Neuronal stem cell (in vitro differentiated cells): ENCODE measurements around the gene CADPS.

ENCODE experiments used
- DNase-seq: peaks from one replicate; pipeline ENCODE4 v3.0.0-alpha.2; 2013; ENCODE audit warnings: low spot score
- H2AFZ ChIP-seq: one replicate; pipeline ENCODE4 v1.6.1; 2013; ENCODE audit warnings: mild to moderate bottlenecking, low read length, inconsistent platforms
- H2AK5ac ChIP-seq: 2 replicates; pipeline ENCODE4 v1.6.1; 2013; ENCODE audit warnings: low read depth, mild to moderate bottlenecking, inconsistent platforms, low read length, moderate library complexity, mixed read lengths
- H2BK120ac ChIP-seq: 2 replicates; pipeline ENCODE4 v1.6.1; 2013; ENCODE audit warnings: low read depth, mild to moderate bottlenecking, inconsistent platforms, low read length, moderate library complexity, mixed read lengths
- H2BK12ac ChIP-seq: one replicate; pipeline ENCODE4 v1.6.1; 2013; ENCODE audit warnings: low read length, inconsistent platforms
- H2BK15ac ChIP-seq: 2 replicates; pipeline ENCODE4 v1.6.1; 2013; ENCODE audit warnings: mild to moderate bottlenecking, low read length, inconsistent platforms, mixed read lengths
- H2BK5ac ChIP-seq: one replicate; pipeline ENCODE4 v1.6.1; 2013; ENCODE audit warnings: inconsistent platforms, mild to moderate bottlenecking, low read length, moderate library complexity
- H3K14ac ChIP-seq: one replicate; pipeline ENCODE4 v1.6.1; 2013; ENCODE audit warnings: low read length, inconsistent platforms
- H3K18ac ChIP-seq: 2 replicates; pipeline ENCODE4 v1.6.1; 2013; ENCODE audit warnings: low read length, inconsistent platforms
- H3K23ac ChIP-seq: 2 replicates; pipeline ENCODE4 v1.6.1; 2013; ENCODE audit warnings: low read depth, mild to moderate bottlenecking, mixed read lengths, low read length, inconsistent platforms; ENCODE audit not compliant: poor library complexity
- H3K27ac ChIP-seq: replicated peaks from 3 replicates; pipeline ENCODE4 v1.5.1; 2013; ENCODE audit warnings: low read length, inconsistent platforms
- H3K27me3 ChIP-seq, 3 experiments: 2 replicates each; pipeline ENCODE4 v1.6.1; 2013; ENCODE audit warnings: low read length in 3 of 3, mild to moderate bottlenecking in 2 of 3, inconsistent platforms in 1 of 3, low read depth in 1 of 3, mixed read lengths in 1 of 3, moderate library complexity in 1 of 3; ENCODE audit not compliant: control insufficient read depth in 3 of 3, insufficient read depth in 3 of 3
- H3K36me3 ChIP-seq, 2 donors: replicated peaks in 1 of 2; 2 replicates each; pipeline ENCODE4 v1.6.1; 2013; ENCODE audit warnings: low read length in 2 of 2; ENCODE audit not compliant: control insufficient read depth in 2 of 2, insufficient read depth in 2 of 2
- H3K4ac ChIP-seq: 2 replicates; pipeline ENCODE4 v1.6.1; 2013; ENCODE audit warnings: inconsistent platforms, mild to moderate bottlenecking, low read length, moderate library complexity
- H3K4me1 ChIP-seq, 2 donors: 1 replicate in 1 of 2; 2 replicates in 1 of 2; pipeline ENCODE4 v1.6.1; 2013; ENCODE audit warnings: low read length in 2 of 2, low read depth in 1 of 2; ENCODE audit not compliant: control insufficient read depth in 2 of 2, insufficient read depth in 1 of 2
- H3K4me2 ChIP-seq: one replicate; pipeline ENCODE4 v1.6.1; 2013; ENCODE audit warnings: mild to moderate bottlenecking, low read length, inconsistent platforms; ENCODE audit not compliant: insufficient read depth, poor library complexity, severe bottlenecking
- H3K4me3 ChIP-seq, 2 donors: 2 replicates each; pipeline ENCODE4 v1.5.1; 2013; ENCODE audit warnings: low read length in 2 of 2, mild to moderate bottlenecking in 2 of 2, inconsistent platforms in 1 of 2, moderate library complexity in 1 of 2
- H3K79me1 ChIP-seq: one replicate; pipeline ENCODE4 v1.6.1; 2013; ENCODE audit warnings: low read depth, mild to moderate bottlenecking, inconsistent platforms, low read length, moderate library complexity
- H3K9ac ChIP-seq: one replicate; pipeline ENCODE4 v1.6.1; 2013; ENCODE audit warnings: mild to moderate bottlenecking, low read depth, low read length, inconsistent platforms; ENCODE audit not compliant: poor library complexity
- H3K9me3 ChIP-seq, 2 donors: replicated peaks in 1 of 2; 2 replicates each; pipeline versions ENCODE3 to v1.6.1; 2013; ENCODE audit warnings: low read length in 2 of 2, mild to moderate bottlenecking in 2 of 2, inconsistent platforms in 1 of 2, low read depth in 1 of 2, mixed read lengths in 1 of 2, moderate library complexity in 1 of 2; ENCODE audit not compliant: control insufficient read depth in 2 of 2, insufficient read depth in 1 of 2
- H4K8ac ChIP-seq: one replicate; pipeline ENCODE4 v1.6.1; 2013; ENCODE audit warnings: low read depth, mild to moderate bottlenecking, inconsistent platforms, low read length, moderate library complexity
- H4K91ac ChIP-seq: one replicate; pipeline ENCODE4 v1.6.1; 2013; ENCODE audit warnings: low read length, low read depth, mild to moderate bottlenecking, inconsistent platforms; ENCODE audit not compliant: poor library complexity
- WGBS, 2 donors: extraction: QIAGEN DNeasy Blood & Tissue Kit; methylation state at CpG; one replicate each; pipeline ENCODE4 v1.1.7; 2013; ENCODE audit warnings: missing lambda C conversion rate in 2 of 2, mixed read lengths in 1 of 2; ENCODE audit not compliant: insufficient read length in 2 of 2, insufficient replicate concordance in 1 of 2; ENCODE audit errors: extremely low coverage in 2 of 2; 5-methylcytosine and 5-hydroxymethylcytosine counted together

CADPS gene

DNA sequence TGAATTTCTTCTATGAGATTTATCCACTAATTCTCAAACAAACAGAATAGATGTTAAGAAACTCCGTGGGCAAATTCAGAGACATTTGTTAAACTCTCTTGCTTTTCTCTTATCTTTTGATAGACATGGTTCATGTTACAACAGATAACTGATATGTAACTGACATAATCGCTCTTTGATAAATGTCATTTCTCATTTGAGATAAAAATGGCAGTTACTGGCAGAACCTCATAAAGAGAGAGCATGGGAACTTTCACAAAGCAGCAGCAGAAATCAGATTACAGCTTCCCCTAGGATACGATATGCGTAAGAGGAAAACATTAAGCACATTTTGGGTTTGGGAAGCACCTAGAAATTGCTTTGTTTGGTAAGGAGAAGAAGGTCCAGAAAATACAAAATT lies 126.1 kb downstream of the CADPS start:
- Histone ChIP-seq H3K23ac (no peak overlapping the region), H3K4me3 (no peak overlapping the region), H4K8ac (no peak overlapping the region), H3K79me1 (no peaks in the 10 kb centered on the region), H2AFZ (no peak overlapping the region), H3K36me3 (no peaks in the 10 kb centered on the region), H3K9me3 (no peaks in the 10 kb centered on the region), H3K27me3 (no peaks in the 10 kb centered on the region), H2BK120ac (no peak overlapping the region), H3K4me2 (no peak overlapping the region), H2BK12ac (no peak overlapping the region), H2BK15ac (no peak overlapping the region), H3K27ac (no peak overlapping the region), H3K14ac (no peak overlapping the region), H2BK5ac (no peak overlapping the region), H3K4me1 (no peaks in the 10 kb centered on the region), H4K91ac (no peak overlapping the region), H3K4ac (no peak overlapping the region), H2AK5ac (no peak overlapping the region), H3K9ac (no peak overlapping the region), H3K18ac (no peak overlapping the region)
- no CpG with 5 or more reads among the region's 4 CpGs for WGBS, 2 donors
- no peak for DNase-seq

DNA sequence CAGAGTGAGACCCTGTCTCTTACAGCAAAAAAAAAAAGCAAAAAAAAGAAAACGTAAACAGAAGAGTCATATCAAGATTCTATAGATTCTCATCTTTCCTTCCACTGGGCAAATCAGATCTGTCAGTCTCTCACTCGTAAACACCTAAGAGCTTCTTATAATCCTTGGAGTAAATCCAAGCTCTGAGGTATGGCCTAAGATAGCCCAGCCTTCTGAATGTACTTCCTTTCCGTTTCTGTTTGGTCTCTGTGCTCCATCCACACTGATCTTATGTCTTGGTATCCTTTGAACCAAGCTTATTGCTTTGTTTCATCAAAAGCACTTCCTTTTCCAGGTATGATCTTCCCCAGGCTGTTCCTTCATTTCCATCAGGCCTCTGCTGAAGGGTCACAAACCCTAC lies 137.8 kb downstream of the CADPS start:
- H3K4ac ChIP-seq, result no peak overlapping the region
- no peak overlapping the region for H3K23ac ChIP-seq
- H3K9ac ChIP-seq, result no peak overlapping the region
- H3K18ac ChIP-seq, result no peak overlapping the region
- H3K14ac ChIP-seq, result no peak overlapping the region
- H2BK12ac ChIP-seq, result no peak overlapping the region
- no peaks in the 10 kb centered on the region for H3K4me1 ChIP-seq
- no peaks in the 10 kb centered on the region for H3K79me1 ChIP-seq
- no peaks in the 10 kb centered on the region for H3K27me3 ChIP-seq
- no peak overlapping the region for H3K27ac ChIP-seq
- no peak overlapping the region for H3K4me2 ChIP-seq
- no peak overlapping the region for H2BK15ac ChIP-seq
- H3K36me3 ChIP-seq, result no peaks in the 10 kb centered on the region
- H3K9me3 ChIP-seq, result no peaks in the 10 kb centered on the region
- no CpG with 5 or more reads among the region's 3 CpGs for WGBS, 2 donors
- DNase-seq, result no peak
- no peak overlapping the region for H4K91ac ChIP-seq
- no peak overlapping the region for H4K8ac ChIP-seq
- no peak overlapping the region for H2BK120ac ChIP-seq
- H2AFZ ChIP-seq, result no peak overlapping the region
- no peak overlapping the region for H3K4me3 ChIP-seq
- H2BK5ac ChIP-seq, result no peak overlapping the region
- no peak overlapping the region for H2AK5ac ChIP-seq

DNA sequence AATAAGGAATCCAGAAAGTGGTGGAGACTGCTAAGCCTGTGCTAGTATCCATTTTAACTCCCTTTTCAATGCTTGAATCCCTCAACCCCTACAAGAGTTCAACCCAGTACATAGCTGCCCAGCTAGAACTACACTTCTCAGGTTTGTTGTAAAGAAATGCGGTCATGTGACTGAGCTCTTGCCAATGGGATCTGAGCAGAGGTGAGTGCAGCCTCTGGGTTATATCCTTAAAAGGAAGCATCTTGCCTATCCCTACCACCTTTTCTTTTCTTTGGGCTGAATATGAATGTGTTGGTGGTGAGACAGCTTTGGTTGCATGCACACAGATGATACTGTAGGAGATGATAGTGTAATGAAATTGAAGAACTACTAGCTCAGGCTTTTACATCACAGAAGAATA lies 139.7 kb downstream of the CADPS start:
- no peak overlapping the region for H3K9ac ChIP-seq
- no peaks in the 10 kb centered on the region for H3K79me1 ChIP-seq
- H4K8ac ChIP-seq, result no peak overlapping the region
- no peak overlapping the region for H3K23ac ChIP-seq
- H3K18ac ChIP-seq, result no peak overlapping the region
- H3K4me2 ChIP-seq, result no peak overlapping the region
- H3K27me3 ChIP-seq, result no peaks in the 10 kb centered on the region
- no peak overlapping the region for H3K27ac ChIP-seq
- H2BK120ac ChIP-seq, result no peak overlapping the region
- no peak overlapping the region for H4K91ac ChIP-seq
- H3K36me3 ChIP-seq, result no peaks in the 10 kb centered on the region
- no peak overlapping the region for H3K14ac ChIP-seq
- no peak for DNase-seq
- WGBS, 2 donors, result no CpG with 5 or more reads among the region's 1 CpG
- no peak overlapping the region for H2AK5ac ChIP-seq
- H3K4me3 ChIP-seq, result no peak overlapping the region
- no peak overlapping the region for H2BK12ac ChIP-seq
- no peak overlapping the region for H3K4ac ChIP-seq
- H3K9me3 ChIP-seq, result no peaks in the 10 kb centered on the region
- H2BK5ac ChIP-seq, result no peak overlapping the region
- H2AFZ ChIP-seq, result no peak overlapping the region
- no peak overlapping the region for H2BK15ac ChIP-seq
- H3K4me1 ChIP-seq, result no peaks in the 10 kb centered on the region

DNA sequence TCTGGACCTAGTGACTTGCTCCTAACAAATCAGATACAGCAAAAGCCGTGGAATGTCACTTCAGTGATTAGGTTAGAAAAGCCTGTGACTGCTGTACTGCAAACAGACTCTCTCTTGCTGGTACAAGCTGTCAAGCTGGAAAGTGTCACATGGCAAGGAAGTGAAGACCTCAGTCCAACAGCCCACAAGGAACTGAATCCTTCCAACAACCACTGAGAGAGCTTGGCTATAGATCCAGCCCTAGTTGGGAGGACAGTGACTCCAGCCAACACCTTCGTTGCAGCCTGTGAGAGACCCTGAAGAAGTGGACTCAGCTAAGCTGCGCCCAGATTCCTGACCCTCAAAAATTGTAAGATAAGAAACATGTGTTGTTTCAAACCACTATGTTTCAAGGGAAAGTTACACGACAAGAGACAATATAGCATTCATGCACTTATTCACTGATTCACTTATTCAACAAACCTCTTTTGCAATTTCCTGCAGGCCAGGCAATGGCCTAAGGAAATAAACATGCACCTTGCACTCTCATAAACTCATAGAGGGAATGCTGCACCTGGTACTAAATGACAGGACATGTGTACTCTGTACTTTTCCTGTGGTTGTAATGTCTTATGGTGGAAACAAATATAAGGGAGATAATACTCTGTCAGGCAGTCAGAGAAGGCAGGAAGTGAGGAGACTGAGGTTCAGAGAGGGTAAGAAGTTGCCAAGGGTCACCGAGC lies 142.9 kb downstream of the CADPS start:
- no peak overlapping the region for H2AK5ac ChIP-seq
- H2BK15ac ChIP-seq, result no peak overlapping the region
- no peak for DNase-seq
- no peak overlapping the region for H4K91ac ChIP-seq
- WGBS, 2 donors, result no CpG with 5 or more reads among the region's 5 CpGs
- no peak overlapping the region for H4K8ac ChIP-seq
- no peaks in the 10 kb centered on the region for H3K36me3 ChIP-seq
- no peaks in the 10 kb centered on the region for H3K9me3 ChIP-seq
- no peak overlapping the region for H3K23ac ChIP-seq
- H3K9ac ChIP-seq, result no peak overlapping the region
- no peak overlapping the region for H2BK12ac ChIP-seq
- no peak overlapping the region for H2BK5ac ChIP-seq
- no peak overlapping the region for H3K4me2 ChIP-seq
- H3K4me1 ChIP-seq, result no peaks in the 10 kb centered on the region
- no peak overlapping the region for H3K18ac ChIP-seq
- H3K14ac ChIP-seq, result no peak overlapping the region
- H3K4me3 ChIP-seq, result no peak overlapping the region
- H3K27ac ChIP-seq, result no peak overlapping the region
- H3K4ac ChIP-seq, result no peak overlapping the region
- no peaks in the 10 kb centered on the region for H3K27me3 ChIP-seq
- H3K79me1 ChIP-seq, result no peaks in the 10 kb centered on the region
- no peak overlapping the region for H2BK120ac ChIP-seq
- H2AFZ ChIP-seq, result no peak overlapping the region
